Measurements from ENCODE around the gene PRIM2.
A peak's percentile ranks its signal among the peaks of the same experiment; 100 is the strongest.
"Not testable (repeated sequence)": the region's sequence is repeated elsewhere in the genome, so short reads cannot be mapped to it uniquely, and the experiment has no call there.

Gene PRIM2

DNA sequence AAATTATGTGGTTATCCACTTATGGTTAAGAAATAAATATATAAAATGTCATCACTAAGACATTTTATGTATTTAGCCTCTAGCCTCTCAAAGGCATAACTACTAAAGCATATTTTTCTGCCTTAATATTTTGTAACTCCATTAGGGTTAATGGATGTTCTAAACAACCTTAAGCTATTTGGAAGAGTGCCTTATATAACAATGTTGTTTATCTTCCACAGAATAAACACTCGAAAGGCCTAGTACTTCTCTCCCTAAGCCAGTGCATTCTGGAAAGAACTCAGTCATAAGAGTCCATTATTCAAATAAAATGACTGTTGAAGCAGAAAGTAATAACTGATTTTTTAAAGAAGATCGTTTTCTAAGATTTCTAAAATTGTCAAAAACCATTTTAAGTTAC, 15.0 kb upstream of the PRIM2 start:
- Mint-ChIP-seq H3K27ac (no peak overlapping the region), H3K27me3 (peaks cover 2% of the 10 kb centered on the region), H3K4me3 (no peak overlapping the region)

DNA sequence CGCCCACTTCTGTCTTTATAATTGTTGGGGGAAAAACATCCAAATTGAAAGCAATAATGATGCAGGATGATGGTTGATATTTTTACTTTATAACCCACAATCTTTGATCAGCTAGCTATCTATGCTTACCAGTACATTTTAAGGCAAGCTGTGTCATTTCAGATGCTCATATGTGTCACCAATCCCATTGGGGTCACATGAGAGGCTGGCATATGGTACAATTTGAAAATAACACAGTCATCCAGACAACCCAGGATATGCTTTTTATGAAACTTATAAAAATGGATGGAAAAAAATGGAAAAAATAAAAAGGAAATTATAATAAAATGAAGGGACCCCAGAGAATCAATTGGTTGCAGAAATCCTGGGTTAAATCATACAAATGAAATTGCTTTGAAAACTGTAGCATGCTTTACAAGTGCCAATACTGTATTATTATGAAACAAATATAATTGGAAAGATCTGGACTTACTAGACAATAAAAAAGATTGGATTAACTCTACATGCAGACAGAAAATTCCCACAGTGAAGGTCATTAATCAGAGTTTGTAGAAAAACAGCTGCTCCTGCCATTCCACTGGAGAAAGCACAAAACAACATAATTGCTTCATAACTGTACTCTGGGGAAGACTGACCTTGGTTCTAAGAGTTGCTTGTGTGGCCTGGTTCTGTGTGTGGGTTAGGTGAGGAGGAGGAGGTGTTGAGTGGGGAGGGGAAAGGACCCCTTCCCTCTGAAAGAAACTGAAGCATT, 13.3 kb upstream of the PRIM2 start:
- no peak overlapping the region for H3K27ac Mint-ChIP-seq
- no peaks in the 10 kb centered on the region for H3K36me3 Mint-ChIP-seq
- H3K27me3 Mint-ChIP-seq, result peaks cover 5% of the 10 kb centered on the region
- H3K9me3 Mint-ChIP-seq, result no peaks in the 10 kb centered on the region
- no peaks in the 10 kb centered on the region for H3K4me1 Mint-ChIP-seq
- no peak overlapping the region for H3K4me3 Mint-ChIP-seq

More for the DNA sequence above, 15.0 kb upstream of the PRIM2 start:
- H3K36me3 Mint-ChIP-seq, result no peaks in the 10 kb centered on the region
- no peaks in the 10 kb centered on the region for H3K4me1 Mint-ChIP-seq
- no peaks in the 10 kb centered on the region for H3K9me3 Mint-ChIP-seq

DNA sequence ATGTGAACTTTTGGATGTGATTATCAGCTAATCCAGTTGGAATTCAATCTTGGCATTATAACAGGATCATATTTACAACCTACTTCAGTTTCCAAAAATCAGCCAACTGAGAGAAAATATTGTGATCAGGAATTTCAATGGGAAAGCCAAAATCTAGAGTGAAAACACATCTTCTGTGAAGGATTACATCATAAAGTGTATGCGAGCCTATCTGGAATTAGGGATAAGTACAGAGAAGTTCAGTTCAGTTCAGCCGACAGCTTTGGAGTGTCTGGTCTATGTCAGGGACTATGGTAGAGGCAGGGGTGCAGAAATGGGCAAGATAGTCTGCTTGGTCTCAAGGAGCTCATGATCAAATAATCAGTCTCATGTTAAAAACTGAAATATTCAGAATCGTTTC, 12.3 kb upstream of the PRIM2 start:
- H3K4me1 Mint-ChIP-seq, result no peaks in the 10 kb centered on the region
- no peaks in the 10 kb centered on the region for H3K9me3 Mint-ChIP-seq
- no peak overlapping the region for H3K27ac Mint-ChIP-seq
- H3K27me3 Mint-ChIP-seq, result peaks cover 5% of the 10 kb centered on the region
- H3K4me3 Mint-ChIP-seq, result no peak overlapping the region
- H3K36me3 Mint-ChIP-seq, result no peaks in the 10 kb centered on the region

DNA sequence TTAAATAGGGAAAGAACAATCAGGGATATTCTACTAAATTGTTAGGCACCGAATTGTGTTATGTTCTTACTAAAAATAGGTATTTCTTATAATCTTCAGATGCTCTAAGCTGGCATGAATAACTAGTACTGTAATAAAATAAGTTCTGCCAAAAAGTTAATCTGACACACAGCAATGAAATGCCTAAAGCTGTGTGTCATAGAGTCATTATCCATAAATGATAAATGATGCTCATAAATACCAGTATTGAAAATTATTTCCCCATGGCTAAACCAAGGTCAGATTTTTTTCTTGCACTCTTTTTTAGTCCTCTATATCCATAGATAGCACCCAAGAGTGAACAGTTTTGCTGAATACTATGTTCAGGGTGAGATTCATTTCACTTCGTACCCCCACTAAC, 11.7 kb upstream of the PRIM2 start:
- Mint-ChIP-seq H3K9me3 (no peaks in the 10 kb centered on the region), H3K4me1 (no peaks in the 10 kb centered on the region), H3K4me3 (no peak overlapping the region), H3K27ac (no peak overlapping the region), H3K27me3 (peaks cover 5% of the 10 kb centered on the region), H3K36me3 (no peaks in the 10 kb centered on the region)

DNA sequence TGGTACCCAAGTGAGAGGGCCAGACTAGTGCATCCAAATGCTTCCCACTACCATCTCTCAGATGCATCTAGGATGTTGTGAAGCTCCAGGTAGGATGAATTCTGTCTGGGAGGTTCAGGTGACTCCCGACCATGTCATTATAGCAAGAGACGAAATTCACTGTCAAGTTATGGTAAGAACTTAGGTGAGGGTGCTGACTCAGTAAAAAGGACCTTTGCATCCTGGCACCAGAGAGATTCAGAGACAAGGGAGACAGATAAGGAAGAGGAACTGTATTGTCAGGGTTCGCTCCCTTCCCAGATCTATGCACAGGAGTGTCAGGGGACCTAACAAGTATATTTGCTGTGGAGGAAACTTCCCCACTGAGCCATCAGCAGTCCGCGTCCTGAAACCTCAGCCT, 11.2 kb upstream of the PRIM2 start:
- no peak overlapping the region for H3K27ac Mint-ChIP-seq
- H3K9me3 Mint-ChIP-seq, result no peaks in the 10 kb centered on the region
- H3K27me3 Mint-ChIP-seq, result peaks cover 5% of the 10 kb centered on the region
- H3K36me3 Mint-ChIP-seq, result no peaks in the 10 kb centered on the region
- H3K4me3 Mint-ChIP-seq, result no peak overlapping the region
- H3K4me1 Mint-ChIP-seq, result no peaks in the 10 kb centered on the region

DNA sequence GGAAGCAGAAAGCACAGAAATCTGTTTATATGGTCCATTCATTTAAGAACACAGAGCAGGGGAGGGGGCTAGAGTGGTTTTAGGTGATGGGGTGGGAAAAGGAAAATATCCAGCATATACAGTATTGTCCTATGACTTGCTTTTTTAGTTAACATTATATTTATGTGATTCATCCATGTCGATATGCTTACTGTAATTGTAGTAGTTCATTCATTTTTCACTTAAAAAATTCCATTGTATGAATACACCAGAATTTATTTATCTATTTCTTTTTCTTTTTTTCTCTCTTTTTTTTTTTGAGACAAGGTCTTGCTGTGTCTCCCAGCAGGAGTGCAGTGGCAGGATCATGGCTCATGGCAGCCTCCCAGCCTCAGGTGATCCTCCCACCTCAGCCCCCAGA, 9.6 kb upstream of the PRIM2 start:
- Mint-ChIP-seq H3K36me3 (no peaks in the 10 kb centered on the region), H3K27ac (no peak overlapping the region), H3K27me3 (peaks cover 5% of the 10 kb centered on the region), H3K4me1 (no peaks in the 10 kb centered on the region), H3K9me3 (no peaks in the 10 kb centered on the region), H3K4me3 (no peak overlapping the region)

DNA sequence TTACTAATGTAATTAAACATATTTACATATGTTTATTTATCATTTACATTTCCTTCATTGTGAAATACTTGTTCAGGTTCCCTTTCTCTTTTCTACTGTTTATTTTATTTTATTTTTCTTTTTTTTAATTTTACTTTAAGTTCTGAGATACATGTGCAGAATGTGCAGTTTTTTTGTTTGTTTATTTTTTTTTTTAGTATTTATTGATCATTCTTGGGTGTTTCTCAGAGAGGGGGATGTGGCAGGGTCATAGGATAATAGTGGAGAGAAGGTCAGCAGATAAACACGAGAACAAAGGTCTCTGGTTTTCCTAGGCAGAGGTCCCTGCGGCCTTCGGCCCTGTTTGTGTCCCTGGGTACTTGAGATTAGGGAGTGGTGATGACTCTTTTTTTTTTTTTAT, 8.7 kb upstream of the PRIM2 start:
- H3K4me3 Mint-ChIP-seq, H3K36me3 Mint-ChIP-seq, H3K27ac Mint-ChIP-seq, H3K27me3 Mint-ChIP-seq, H3K4me1 Mint-ChIP-seq, H3K9me3 Mint-ChIP-seq: not testable (repeated sequence)

DNA sequence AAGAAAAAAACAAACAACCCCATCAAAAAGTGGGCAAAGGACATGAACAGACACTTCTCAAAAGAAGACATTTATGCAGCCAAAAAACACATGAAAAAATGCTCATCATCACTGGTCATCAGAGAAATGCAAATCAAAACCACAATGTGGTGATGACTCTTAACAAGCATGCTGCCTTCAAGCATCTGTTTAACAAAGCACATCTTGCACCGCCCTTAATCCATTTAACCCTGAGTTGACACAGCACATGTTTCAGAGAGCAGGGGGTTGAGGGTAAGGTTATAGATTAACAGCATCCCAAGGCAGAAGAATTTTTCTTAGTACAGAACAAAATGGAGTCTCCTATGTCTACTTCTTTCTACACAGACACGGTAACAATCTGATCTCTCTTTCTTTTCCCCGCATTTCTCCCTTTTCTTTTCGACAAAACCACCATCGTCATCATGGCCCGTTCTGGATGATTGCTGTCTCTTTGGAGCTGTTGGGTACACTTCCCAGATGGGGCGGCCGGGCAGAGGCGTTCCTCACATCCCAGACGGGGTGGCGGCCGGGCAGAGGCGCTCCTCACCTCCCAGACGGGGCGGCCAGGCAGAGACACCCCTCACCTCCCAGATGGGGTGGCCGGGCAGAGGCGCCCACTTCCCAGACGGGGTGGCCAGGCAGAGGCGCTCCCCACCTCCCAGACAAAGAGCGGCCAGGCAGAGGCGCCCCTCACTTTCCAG, 7.2 kb upstream of the PRIM2 start:
- not testable (repeated sequence) for H3K4me1 Mint-ChIP-seq, H3K4me3 Mint-ChIP-seq, H3K27ac Mint-ChIP-seq, H3K27me3 Mint-ChIP-seq, H3K9me3 Mint-ChIP-seq, H3K36me3 Mint-ChIP-seq

DNA sequence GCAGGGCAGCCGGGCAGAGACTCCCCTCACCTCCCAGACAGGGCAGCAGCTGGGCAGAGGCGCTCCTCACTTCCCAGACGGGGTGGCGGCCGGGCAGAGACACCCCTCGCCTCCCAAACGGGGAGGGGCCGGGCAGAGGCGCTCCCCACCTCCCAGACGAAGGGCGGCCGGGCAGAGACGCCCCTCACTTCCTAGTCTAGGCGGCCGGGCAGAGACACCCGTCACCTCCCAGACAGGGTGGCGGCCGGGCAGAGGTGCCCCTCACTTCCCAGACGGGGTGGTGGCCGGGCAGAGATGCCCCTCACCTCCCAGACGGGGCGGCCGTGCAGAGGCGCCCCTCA, 6.6 kb upstream of the PRIM2 start:
- H3K27ac Mint-ChIP-seq, result no peak overlapping the region
- no peak overlapping the region for H3K4me3 Mint-ChIP-seq
- no peaks in the 10 kb centered on the region for H3K36me3 Mint-ChIP-seq
- no peaks in the 10 kb centered on the region for H3K4me1 Mint-ChIP-seq
- H3K9me3 Mint-ChIP-seq, result no peaks in the 10 kb centered on the region
- peaks cover 8% of the 10 kb centered on the region for H3K27me3 Mint-ChIP-seq

DNA sequence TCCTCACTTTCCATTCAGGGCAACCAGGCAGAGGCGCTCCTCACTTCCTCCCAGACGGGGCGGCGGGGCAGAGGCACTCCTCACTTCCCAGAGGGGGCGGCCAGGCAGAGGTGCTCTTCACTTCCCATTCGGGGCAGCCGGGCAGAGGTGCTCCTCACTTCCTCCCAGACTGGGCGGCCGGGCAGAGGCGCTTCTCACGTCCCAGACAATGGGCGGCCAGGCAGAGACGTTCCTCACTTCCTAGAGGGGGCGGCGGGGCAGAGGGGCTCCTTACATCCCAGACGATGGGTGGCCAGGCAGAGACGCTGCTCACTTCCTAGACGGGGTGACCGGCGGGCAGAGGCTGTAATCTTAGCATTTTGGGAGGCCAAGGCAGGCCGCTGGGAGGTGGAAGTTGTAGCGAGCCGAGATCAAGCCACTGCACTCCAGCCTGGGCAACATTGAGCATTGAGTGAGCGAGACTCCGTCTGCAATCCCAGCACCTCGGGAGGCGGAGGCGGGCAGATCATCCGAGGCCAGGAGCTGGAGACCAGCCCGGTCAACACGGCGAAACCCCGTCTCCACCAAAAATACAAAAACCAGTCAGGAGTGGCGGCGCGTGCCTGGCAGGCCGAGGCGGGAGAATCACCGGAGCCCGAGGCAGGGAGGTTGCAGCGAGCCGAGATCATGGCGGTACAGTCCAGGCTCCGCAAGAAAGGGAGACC, 6.0 kb upstream of the PRIM2 start:
- H3K9me3 Mint-ChIP-seq, result not testable (repeated sequence)

DNA sequence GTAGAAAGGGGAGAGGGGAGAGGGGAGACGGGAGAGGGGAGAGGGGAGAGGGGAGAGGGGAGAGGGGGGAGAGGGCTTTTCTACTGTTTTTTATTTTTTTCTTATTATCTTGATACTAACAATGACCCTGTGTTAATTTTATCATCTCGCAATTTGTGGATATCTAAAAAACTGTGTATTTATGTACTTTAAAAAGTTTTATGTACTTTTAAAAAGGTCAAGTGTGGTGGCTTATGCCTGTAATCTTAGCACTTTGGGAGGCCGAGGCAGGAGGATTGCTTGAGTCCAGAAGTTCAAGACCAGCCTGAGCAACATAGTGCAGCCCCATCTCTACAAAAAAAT, 5.5 kb upstream of the PRIM2 start:
- Mint-ChIP-seq H3K9me3 (no peaks in the 10 kb centered on the region), H3K27ac (no peak overlapping the region), H3K36me3 (no peaks in the 10 kb centered on the region), H3K27me3 (peaks cover 7% of the 10 kb centered on the region), H3K4me3 (no peak overlapping the region), H3K4me1 (no peaks in the 10 kb centered on the region)

More for the DNA sequence above, 6.0 kb upstream of the PRIM2 start:
- H3K4me1 Mint-ChIP-seq, H3K4me3 Mint-ChIP-seq, H3K27me3 Mint-ChIP-seq, H3K36me3 Mint-ChIP-seq, H3K27ac Mint-ChIP-seq: not testable (repeated sequence)

DNA sequence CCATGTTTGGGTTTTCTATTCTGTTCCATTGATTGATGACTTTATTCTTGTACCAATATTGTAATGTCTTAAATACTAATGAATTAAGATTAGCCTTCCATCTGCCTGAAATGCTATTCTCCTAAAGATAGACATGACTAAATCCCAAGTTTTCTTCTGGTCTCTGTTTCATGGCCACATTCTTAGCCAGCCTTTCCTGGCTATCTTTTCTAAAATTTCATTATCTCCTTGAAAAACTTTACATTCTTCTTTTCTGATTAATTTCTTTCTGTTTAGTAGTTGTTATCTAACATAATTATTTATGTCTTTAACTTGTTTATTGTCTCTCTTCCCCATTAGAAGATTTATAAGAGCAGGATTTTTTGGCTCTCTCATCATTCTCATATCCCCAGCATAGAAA, 4.4 kb upstream of the PRIM2 start:
- Mint-ChIP-seq H3K27me3 (peaks cover 4% of the 10 kb centered on the region), H3K4me1 (peaks cover 7% of the 10 kb centered on the region), H3K36me3 (peaks cover 2% of the 10 kb centered on the region), H3K27ac (no peak overlapping the region), H3K4me3 (no peak overlapping the region), H3K9me3 (no peaks in the 10 kb centered on the region)

DNA sequence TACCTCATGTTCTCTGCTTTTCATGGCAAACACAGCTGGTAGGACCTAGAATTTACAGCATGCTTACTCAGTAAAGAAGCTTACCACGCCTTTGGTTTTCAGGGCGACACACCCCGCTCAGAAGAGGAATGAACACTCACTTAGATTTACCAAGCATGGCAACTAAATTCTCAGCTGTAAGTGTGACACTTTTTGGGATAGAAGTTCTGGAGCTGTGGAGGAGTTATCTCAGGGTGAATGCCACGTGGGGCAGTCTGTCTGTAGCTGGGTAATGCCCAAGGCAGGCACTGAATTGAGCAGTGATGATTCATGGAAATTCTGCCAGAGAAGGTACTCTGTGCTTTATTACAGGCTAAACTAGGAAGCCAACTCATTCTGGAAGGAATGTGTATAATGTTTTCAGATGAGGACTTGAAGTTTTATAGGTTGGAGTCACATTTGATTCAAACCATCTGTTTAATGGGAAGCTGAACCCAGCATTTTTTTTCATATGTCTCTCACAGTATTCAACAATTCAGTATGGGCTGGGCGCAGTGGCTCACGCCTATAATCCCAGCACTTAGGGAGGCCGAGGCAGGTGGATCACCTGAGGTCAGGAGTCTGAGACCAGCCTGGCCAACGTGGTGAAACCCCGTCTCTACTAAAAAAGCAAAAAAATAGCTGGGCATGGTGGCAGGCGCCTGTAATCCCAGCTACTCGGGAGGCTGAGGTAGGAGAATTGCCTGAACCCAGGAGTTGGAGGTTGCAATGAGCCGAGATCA, 3.5 kb upstream of the PRIM2 start:
- H3K9me3 Mint-ChIP-seq, result no peaks in the 10 kb centered on the region
- no peak overlapping the region for H3K4me3 Mint-ChIP-seq
- H3K36me3 Mint-ChIP-seq, result peaks cover 4% of the 10 kb centered on the region
- H3K27me3 Mint-ChIP-seq, result peaks cover 3% of the 10 kb centered on the region
- H3K27ac Mint-ChIP-seq, result no peak overlapping the region
- H3K4me1 Mint-ChIP-seq, result peaks cover 16% of the 10 kb centered on the region

DNA sequence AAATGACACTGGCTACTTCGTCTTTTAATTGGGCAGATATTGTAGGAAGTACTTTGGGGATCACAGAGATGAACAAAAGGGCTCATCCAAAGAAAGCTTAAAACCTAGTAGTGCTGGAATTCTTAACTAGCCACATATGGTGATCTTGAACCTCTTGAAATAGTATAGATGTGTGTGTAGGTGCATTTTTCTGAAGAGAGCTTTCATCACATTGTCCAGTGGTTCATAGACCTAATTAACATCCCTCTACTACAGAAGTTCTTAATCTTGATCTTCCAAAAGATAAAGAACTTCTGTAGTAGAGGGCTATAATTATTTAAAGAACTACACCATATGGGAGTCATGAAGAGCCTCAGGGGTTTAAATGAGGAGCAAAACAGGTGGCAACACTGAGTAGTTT, 2.3 kb upstream of the PRIM2 start:
- Mint-ChIP-seq H3K27me3 (peaks cover 3% of the 10 kb centered on the region), H3K4me1 (peaks cover 28% of the 10 kb centered on the region), H3K9me3 (no peaks in the 10 kb centered on the region), H3K36me3 (peaks cover 8% of the 10 kb centered on the region), H3K27ac (no peak overlapping the region), H3K4me3 (no peak overlapping the region)

DNA sequence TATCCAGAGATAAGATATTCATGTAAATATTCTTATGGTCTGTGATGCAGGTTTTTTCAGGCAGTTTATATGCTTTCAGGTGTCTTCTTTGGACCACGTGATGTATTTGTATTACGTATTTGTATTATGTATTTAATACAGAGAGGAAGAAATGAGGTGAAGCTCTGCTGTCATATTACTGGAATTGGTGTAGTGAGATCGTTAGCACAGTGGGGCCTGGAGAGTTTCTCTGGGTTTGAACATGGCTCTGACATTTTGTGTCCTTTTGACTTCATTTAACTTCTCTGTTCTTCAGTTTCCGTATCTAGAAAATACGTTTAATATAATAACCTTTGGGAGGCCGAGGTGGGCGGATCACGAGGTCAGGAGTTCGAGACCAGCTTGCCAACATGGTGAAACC, 1.6 kb upstream of the PRIM2 start:
- Mint-ChIP-seq H3K4me3 (no peak overlapping the region), H3K4me1 (peaks cover 35% of the 10 kb centered on the region)

DNA sequence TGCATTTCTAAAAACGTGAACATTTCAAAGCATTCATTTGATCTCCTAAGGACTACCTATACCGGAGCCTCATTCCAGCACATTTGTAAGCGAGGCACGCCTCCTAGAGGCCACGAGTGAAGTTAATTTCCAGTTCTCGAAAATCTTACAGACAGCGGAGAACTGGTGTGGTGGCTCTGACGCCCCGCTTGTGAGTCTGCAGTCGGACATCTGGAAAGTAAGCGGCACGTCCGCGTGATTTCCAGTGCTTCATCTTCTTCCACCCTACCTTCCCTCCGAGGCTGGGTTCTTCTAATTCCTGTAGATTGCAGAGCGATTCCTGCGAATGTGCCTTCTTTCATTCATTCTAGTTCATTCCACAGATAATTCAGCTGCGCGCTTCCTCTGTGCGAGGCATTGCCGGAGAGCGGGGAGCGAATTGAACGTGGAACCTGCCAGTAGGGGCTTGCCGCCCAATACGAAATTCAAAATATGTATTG, 810 bp upstream of the PRIM2 start:
- Mint-ChIP-seq H3K4me3 (peak overlapping the region; percentile 100), H3K27ac (peak overlapping the region; percentile 98), H3K36me3 (peaks cover 12% of the 10 kb centered on the region), H3K4me1 (peaks cover 41% of the 10 kb centered on the region), H3K27me3 (peaks cover 3% of the 10 kb centered on the region), H3K9me3 (no peaks in the 10 kb centered on the region)

More for the DNA sequence above, 1.6 kb upstream of the PRIM2 start:
- H3K9me3 Mint-ChIP-seq, result no peaks in the 10 kb centered on the region
- H3K36me3 Mint-ChIP-seq, result peaks cover 8% of the 10 kb centered on the region
- H3K27me3 Mint-ChIP-seq, result peaks cover 3% of the 10 kb centered on the region
- H3K27ac Mint-ChIP-seq, result no peak overlapping the region

Data from activated naive CD4-positive, alpha-beta T cell treated with anti-CD3 and anti-CD28 coated beads, Interleukin-2, amount 50 U/mL, for 24 hours (primary cell).